Measurements from ENCODE around the gene TBX1. TPM values are rescaled to one million over a fixed set of nuclear protein-coding genes. Genes with fewer than 3 reads are reported as not detected.
A peak's percentile ranks its signal among the peaks of the same experiment; 100 is the strongest.

Gene TBX1
- total RNA-seq, 1 donor from 2014 or later = 13.5 TPM

DNA sequence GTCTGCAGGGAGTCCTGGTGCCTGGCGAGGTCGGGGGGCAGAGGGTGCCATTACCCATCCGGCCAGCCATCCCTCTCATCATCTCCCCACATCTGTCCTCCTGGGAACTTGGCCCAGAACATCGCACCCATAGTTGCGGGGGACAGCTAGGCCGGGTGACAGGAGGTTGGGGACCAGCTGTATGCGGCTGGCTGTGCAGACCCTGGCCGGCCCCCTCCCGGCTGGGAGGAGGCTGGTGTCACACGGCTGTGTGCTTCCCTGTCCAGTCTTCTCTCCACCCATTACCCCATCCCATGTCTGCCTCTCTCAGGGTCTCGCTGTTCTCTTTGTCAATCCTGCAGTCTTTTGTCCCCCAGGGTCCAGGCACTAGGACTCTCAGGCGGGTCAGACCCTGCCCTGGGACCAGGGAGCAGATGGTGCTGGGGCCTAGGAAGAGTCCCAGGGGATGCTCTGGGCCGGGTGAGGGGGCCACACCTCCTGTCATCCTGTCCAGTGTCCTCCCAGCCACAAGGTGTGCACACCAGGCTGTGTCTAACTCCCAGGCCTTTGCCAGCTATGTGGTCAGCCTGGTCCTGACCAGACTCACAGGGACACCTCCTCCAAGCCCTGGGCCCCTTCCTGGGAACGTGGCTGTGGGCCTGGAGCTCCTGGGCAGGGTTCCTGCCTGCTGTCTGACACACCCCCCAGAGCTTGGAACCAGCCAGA lies 6.4 kb upstream of the TBX1 start:
- H3K36me3 ChIP-seq = no peaks in the 10 kb centered on the region
- no peaks in the 10 kb centered on the region for H3K9me3 ChIP-seq
- peaks cover 86% of the 10 kb centered on the region for H3K27me3 ChIP-seq (ENCODE audit: low read depth)
- ATAC-seq = no peak
- no peak for DNase-seq
- H3K27ac ChIP-seq = no peak overlapping the region
- peaks cover 29% of the 10 kb centered on the region for H3K4me1 ChIP-seq
- H3K4me3 ChIP-seq = no peak overlapping the region
- intact Hi-C loops (cut with DNase I) = no loop called here
- TF ChIP-seq, protein P1, sequence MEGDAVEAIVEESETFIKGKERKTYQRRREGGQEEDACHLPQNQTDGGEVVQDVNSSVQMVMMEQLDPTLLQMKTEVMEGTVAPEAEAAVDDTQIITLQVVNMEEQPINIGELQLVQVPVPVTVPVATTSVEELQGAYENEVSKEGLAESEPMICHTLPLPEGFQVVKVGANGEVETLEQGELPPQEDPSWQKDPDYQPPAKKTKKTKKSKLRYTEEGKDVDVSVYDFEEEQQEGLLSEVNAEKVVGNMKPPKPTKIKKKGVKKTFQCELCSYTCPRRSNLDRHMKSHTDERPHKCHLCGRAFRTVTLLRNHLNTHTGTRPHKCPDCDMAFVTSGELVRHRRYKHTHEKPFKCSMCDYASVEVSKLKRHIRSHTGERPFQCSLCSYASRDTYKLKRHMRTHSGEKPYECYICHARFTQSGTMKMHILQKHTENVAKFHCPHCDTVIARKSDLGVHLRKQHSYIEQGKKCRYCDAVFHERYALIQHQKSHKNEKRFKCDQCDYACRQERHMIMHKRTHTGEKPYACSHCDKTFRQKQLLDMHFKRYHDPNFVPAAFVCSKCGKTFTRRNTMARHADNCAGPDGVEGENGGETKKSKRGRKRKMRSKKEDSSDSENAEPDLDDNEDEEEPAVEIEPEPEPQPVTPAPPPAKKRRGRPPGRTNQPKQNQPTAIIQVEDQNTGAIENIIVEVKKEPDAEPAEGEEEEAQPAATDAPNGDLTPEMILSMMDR (IDR thresholded peaks at IDR 0.05) = no peak

DNA sequence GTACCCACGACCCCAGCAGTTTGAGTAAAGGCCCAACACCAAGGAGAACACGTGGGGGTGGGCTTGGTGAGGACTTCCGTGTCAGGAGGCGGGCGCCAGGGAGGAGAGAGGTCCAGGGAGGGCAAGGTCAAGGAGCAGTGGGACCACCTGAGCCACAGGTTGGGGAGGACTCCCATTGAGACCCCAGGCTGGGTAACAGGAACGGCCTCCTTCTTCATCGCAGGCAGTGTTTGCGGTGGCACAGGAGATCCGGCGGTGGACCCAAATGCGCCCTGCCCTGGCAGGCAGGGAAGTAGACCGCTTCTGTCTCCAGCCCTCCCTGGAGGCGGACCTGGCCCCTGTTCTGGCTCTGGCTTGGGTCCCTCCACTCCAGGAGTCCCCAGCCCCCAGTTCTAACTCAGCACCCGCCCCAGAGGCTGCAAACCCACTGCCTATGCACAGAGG lies 5.9 kb upstream of the TBX1 start:
- no peaks in the 10 kb centered on the region for H3K9me3 ChIP-seq
- H3K27ac ChIP-seq = no peak overlapping the region
- H3K4me3 ChIP-seq = no peak overlapping the region
- intact Hi-C loops (cut with DNase I) = no loop called here
- peaks cover 90% of the 10 kb centered on the region for H3K27me3 ChIP-seq (ENCODE audit: low read depth)
- ATAC-seq = no peak
- DNase-seq = no peak
- H3K36me3 ChIP-seq = no peaks in the 10 kb centered on the region
- TF ChIP-seq, protein P1 (IDR thresholded peaks at IDR 0.05) = no peak
- peaks cover 35% of the 10 kb centered on the region for H3K4me1 ChIP-seq

DNA sequence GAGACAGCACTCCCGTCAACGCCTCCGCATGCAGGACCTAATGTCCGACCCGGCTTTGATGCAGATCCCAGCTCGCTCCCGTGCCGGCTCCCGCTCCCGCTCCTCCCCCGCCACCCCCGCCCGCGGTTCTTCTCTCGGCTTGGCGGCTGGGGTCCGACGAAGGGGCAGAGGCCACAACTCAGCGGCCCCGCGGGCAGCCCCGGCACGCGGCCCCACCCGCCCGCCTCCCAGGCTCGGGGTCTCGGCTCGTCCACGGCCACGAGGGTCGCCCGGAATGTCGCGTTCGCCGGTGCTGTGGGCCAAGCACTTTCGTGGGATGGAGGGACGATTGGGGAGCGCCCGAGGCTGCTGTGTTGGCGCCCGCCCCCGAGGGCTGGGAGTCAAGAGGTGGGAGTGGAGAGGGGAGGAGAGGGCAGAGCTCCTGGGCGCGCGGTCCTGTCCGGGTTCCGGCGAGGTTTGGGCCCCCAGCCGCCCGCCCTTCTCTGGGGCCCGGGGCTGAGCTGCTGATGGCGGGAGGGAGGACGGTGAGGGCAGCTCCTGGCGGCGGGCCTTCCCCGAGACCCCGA lies 5.3 kb upstream of the TBX1 start:
- H3K4me1 ChIP-seq = peaks cover 37% of the 10 kb centered on the region
- H3K9me3 ChIP-seq = no peaks in the 10 kb centered on the region
- peaks cover 90% of the 10 kb centered on the region for H3K27me3 ChIP-seq (ENCODE audit: low read depth)
- H3K27ac ChIP-seq = no peak overlapping the region
- TF ChIP-seq, protein P1 (IDR thresholded peaks at IDR 0.05) = no peak
- no peak for DNase-seq
- no peak overlapping the region for H3K4me3 ChIP-seq
- intact Hi-C loops (cut with DNase I) = no loop called here
- ATAC-seq = no peak
- H3K36me3 ChIP-seq = no peaks in the 10 kb centered on the region

DNA sequence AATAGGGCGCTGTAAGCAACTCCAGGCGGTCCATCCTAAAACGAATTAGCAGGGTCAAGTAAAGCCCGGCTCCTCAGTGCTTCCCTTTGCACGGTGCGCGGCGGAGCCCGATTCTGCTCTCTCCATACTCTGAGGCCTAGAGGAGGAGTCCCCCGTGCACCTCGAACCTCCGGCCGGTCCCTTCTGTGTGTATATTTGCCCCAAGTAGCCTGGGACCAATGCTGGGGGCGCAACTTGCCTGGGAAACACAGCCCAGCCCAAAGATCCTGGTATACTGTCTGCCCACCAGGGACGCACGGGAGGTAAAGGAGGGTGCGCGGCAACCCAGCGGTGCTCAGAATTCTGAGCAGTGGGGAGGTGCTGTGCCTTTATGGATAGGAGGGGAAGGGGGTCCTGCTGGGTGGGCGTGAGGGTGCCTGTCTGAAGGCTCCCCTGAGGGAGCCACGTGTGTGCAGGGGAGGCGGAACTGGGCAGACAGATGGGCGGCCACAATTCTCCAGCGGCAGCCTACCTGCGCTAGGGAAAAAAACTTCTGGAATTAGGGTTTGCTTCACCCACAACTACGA lies 4.8 kb upstream of the TBX1 start:
- Histone ChIP-seq H3K9me3 (no peaks in the 10 kb centered on the region), H3K36me3 (no peaks in the 10 kb centered on the region), H3K27me3 (ENCODE audit: low read depth) (peaks cover 88% of the 10 kb centered on the region), H3K4me3 (peak overlapping the region; percentile 47), H3K4me1 (peaks cover 37% of the 10 kb centered on the region), H3K27ac (no peak overlapping the region)
- DNase-seq (no peak), ATAC-seq (no peak)
- TF ChIP-seq, protein P1 (IDR thresholded peaks at IDR 0.05) = no peak
- intact Hi-C loops (cut with DNase I) = no loop called here

DNA sequence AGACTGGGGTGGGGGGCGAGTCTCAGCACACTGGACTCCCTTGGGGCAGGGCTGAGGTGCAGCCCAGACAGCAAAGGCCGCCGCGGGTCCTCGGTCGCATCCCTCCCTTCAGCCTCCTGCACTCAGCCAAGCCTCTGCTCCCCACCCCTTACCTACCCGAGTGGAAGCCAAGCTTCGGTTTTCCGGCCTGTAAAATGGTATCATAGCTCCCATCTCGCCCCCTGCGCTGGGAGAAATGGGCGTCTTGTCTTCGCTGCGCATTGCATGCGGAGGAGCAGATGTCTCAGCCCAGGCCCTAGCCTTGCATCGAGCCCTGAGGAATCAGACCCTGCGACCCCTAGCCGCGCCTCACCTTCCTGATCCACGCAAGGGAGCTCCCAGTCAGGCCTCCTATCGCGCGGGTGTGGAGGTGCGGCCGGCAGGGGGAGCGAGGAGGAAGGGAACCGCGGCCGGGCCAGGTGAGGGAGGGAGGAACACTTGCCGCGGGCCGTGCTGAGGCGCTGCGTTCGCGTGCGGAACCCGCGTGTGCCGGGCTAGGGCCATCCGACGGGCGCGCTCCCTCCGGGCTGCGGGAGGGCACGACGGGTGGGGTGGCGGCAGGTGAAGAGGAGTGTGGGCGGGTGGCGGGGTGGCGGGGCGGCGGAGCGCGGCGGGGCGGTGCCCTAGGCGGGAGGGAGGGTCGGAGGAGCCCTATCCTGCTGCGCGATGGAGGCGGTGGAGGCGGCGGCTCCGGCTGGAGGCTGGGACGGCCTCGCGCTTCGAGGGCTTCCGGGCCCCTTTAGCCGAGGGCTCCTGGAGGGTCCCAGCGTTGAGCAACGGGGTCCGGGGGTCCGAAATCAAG lies 4.1 kb upstream of the TBX1 start:
- peak overlapping the region; percentile 47 for H3K4me3 ChIP-seq
- TF ChIP-seq, protein P1 (IDR thresholded peaks at IDR 0.05) = peak; percentile 49
- DNase-seq (peak; percentile 79), ATAC-seq (peak; percentile 77 to 85)
- H3K27me3 ChIP-seq (ENCODE audit: low read depth) = peaks cover 92% of the 10 kb centered on the region
- H3K27ac ChIP-seq = no peak overlapping the region
- H3K36me3 ChIP-seq = no peaks in the 10 kb centered on the region
- no peaks in the 10 kb centered on the region for H3K9me3 ChIP-seq
- intact Hi-C loops (cut with DNase I) = no loop called here
- H3K4me1 ChIP-seq = peaks cover 37% of the 10 kb centered on the region

Data from lower lobe of right lung (tissue), 2 donors.